Stimulated activated CD4-positive, alpha-beta T cell treated with anti-CD3 and anti-CD28 coated beads, Interleukin-1b, Interleukin-23, amount 100 ng/mL, for 1 hour (primary cell): ENCODE data around the gene ANO10.
"Not testable (repeated sequence)": the region's sequence is repeated elsewhere in the genome, so short reads cannot be mapped to it uniquely, and the experiment has no call there.

Source experiments
- DNase-seq, 2 donors: peaks; one replicate each; pipeline ENCODE4 v3.0.0-alpha.2; 2020; ENCODE audit warnings: low read depth in 2 of 2

ANO10 gene

DNA sequence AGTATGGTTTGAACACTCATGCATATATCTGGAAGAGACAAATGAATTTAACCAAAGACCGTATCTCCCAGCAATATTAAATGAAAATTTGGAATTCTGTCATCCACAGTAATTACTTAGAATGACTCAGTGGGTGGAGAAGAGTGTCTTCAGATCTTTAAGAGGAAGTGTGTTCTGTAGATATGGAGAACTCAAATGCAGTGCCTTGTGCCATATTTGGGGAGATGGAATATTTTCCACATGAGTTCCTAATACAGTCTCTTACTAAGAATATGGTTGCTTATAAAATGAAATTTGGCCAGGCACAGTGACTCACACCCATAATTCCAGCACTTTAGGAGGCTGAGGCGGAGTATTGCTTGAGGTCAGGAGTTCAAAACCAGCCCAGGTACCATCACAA, 40.5 kb downstream of the ANO10 start:
- no peak for DNase-seq

DNA sequence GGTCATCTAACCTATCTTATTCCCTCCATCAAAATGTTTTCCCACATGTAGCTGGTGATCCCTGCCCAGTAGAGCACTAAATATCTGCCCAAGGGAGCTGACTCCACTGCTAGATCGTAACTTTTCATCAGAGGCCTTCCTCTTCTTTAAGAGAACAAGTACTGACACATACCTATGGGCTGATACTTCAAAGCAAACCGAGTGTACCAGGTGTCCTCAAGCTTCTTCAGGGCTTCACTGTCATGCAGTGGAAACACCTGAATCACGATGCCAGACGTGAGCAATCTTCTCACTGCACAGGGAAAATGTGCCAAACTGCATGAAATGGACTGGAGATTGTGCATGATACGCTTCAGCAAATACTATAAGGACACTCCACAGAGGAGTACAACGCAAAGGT, 41.6 kb downstream of the ANO10 start:
- no peak for DNase-seq

DNA sequence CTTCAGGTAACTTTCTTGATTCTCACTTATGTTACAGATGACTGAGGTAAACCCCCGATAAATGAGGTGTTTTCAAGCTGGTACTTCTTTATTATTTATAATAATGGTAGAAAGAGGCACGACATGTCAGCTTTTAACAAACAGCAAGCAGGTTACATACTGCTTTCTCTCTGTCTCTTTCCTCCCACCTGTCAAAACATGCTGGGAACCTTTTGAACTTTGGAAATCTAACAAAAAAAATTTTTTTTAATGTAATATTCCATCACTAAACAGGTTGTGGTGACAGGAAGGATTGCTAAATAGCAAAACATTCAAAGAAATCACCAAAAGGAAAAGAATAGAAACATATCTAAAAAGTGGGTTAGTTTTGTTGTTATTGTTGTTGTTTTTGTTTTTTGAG, 48.2 kb downstream of the ANO10 start:
- DNase-seq, result no peak

DNA sequence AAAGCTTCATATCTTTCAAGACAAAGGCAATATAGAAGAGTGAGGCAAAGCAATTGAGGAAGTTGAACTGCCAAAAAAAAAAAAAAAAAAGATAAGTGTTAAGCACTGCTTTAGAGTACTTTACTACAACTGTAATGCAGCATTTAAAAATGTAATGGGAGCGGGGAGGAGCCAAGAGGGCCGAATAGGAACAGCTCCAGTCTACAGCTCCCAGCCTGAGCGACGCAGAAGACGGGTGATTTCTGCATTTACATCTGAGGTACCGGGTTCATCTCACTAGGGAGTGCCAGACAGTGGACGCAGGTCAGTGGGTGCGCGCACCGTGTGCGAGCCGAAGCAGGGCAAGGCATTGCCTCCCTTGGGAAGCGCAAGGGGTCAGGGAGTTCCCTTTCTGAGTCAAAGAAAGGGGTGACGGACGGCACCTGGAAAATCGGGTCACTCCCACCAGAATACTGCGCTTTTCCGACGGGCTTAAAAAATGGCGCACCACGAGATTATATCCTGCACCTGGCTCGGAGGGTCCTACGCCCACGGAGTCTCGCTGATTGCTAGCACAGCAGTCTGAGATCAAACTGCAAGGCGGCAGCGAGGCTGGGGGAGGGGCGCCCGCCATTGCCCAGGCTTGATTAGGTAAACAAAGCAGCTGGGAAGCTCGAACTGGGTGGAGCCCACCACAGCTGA, 56.0 kb downstream of the ANO10 start:
- DNase-seq, result not testable (repeated sequence)

DNA sequence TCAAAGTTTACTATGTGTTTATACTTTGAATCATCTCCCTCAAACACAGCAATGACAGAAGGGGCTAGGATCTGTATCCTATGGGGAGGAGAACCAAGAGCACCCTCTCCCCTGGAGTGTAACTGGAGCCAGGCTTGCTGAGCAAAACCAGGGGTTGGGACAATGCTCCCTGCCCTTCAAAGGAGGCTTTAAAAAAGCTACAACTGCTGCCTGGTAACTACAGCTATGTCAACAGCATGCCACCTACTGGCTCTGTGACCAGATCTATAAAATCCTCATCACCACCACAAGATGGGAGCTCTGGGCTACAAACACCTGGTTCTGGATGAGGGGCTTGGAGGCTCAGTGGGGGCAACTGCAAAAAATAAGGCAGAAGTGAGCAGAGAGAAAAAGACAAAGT, 61.9 kb downstream of the ANO10 start:
- no peak for DNase-seq

DNA sequence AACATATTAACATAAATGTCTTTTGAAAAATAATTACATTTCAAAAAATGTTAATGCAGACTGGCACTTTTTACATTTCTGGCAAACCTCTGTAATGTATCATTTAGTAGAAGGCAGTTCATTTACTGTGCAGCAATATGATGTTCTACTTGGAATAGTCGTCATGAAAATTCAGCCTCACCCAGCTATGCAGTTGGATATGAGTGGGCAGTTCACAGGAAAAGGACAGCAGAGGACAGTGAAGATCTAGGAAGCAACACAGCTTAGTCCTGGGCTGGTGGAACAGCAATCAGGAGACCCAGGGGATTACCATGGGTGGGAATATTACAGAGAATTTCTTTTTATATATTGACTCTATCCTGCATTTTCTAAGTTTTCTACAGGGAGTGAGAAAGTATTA, 63.6 kb downstream of the ANO10 start:
- DNase-seq, result no peak

DNA sequence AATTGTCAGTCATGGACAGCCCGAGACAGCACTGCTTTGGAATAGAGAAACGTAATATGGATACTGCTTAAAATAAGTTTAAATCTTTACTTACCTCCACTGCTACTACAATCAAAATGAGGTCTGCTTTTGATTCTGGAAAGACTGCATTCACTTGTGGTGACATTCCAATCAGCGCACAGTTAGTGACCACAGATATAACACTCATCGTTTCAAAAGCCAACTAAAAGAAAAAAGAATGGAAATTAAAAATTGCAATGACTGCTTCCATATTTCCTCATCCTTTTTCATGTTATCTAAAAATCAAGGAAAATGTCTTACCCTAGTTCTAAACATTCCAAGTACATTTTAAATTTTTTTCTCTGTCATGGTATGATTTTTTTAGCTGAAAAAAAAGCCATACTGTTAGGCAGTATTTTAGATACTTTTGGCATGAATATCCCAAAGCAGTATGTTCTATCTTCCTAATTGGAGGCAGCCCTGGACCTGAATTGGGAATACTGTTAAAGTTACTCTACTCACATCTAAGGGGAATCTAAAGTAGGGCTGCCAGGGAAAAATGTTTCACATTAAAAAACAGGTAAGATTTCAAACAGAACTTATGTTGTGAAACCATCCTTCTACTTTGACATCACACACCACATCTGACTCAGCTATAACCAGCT, 72.1 kb downstream of the ANO10 start:
- DNase-seq, result no peak

DNA sequence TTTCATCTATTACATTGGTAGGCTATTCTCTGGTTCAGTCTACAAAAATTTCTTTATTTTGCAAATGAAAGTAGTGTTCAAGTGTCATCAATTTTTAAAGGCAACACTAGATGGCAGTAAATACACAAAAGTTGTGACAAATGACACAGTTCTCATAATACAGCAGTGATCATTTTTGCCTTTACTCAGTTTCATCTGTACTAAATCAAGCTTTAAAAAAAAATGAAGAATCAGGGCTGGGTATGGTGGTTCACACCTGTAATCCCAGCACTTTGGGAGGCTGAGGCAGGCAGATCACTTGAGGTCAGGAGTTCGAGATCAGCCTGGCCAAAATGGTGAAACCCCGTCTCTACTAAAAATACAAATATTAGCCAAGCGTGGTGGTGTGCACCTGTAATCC, 77.5 kb downstream of the ANO10 start:
- DNase-seq, result not testable (repeated sequence)

DNA sequence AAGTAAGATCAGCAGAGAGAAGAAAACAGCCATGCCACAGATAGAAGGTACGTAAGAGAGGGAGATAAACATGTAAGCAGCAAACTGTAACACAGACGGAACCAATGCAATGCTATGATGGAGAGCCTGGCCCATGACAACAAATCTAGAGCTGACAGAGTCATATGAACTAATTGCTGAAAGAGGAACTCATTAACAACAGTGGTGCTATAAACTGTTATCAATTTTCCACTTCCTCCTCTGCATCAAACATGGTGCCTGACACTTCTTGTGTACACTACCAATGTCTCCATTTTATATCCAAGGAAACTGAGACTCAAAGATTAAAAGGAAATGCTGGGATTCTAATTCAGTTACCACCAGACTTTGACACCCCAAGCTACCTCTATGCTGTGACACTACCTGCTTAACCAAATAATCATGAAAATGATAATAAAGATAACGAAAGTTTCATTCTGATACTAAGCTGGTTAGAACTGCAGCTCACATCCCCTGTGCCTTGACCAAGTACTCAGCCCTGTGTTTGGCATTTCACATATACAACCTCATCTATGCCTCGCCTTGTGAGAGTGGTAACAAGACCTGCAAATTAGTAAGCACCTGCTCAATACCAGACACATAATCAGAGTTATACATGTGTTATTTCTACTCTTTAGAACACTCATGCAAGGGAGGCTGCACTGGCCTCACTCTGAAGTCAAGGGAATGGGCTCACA, 79.3 kb downstream of the ANO10 start:
- no peak for DNase-seq

DNA sequence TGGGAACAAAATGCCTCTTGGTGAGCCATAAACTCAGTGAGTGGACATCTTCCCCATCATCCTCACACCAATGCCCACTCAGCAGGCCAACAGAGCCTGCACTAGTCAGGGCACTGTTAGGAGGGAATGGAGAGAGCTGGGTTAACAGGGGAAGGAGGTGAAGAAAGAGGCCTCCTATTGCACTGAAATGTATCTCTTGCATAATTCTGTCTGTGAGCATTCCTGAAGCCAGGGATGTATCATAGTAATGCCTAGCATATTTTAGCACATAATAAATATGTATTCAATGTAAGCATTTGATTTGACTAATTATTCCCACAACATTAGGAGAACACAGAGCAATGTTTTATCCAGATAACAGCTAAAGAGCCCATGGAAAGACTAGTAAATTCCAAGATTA, 81.2 kb downstream of the ANO10 start:
- DNase-seq, result no peak

DNA sequence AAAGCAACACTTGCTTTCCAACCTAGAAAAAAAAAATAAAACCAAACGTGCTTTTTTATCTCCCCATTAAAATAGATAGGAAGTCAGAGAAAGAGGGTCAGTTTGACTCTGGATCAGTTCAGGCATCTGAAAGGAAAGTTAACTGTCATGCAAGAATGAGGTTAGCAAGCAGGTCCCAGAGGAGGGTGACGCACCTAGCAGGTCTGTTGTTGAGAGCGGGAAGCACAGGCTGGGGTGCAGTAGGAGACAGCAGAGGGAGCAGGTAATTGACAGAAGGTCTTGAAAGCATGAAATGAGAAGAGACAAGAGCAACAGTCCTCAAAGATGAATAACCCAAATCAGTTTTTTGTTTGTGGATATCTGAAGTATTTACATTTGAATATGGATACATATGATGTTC, 82.5 kb downstream of the ANO10 start:
- no peak for DNase-seq

DNA sequence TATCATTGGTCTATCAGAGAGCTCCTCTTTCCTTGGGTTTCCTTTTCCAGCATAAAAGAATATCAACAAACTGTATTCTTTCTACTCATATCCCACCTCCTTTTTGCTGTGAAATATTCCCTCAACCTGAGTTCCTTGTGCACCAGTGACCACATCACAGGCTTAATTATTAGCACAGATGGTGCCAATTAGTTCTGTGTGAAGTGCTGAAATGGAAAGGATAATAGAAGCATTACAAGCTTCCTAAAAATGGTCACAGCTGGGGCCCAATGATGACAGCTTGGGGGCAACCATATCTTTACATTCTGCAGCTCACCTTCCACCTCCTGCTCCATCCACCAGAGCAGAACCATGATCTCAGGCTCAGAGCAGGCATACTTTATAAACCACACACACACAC, 84.6 kb downstream of the ANO10 start:
- no peak for DNase-seq

DNA sequence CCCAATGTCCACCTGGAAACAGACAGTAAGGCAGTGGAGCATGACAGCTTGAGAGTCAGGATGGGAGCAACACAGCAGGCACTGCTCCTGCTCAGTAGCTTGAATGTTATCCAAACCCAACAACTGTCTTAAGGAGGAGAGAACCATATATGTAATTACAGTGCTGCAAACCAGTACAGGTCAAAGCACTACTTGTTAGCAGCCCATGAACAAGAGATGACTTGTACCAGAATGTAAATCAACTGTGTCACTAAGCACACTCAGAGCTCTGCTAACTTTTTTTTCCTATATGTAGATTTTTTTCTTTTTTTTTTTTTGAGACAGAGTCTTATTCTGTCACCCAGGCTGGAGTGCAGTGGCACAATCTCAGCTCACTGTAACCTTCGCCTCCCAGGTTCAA, 87.1 kb downstream of the ANO10 start:
- no peak for DNase-seq

DNA sequence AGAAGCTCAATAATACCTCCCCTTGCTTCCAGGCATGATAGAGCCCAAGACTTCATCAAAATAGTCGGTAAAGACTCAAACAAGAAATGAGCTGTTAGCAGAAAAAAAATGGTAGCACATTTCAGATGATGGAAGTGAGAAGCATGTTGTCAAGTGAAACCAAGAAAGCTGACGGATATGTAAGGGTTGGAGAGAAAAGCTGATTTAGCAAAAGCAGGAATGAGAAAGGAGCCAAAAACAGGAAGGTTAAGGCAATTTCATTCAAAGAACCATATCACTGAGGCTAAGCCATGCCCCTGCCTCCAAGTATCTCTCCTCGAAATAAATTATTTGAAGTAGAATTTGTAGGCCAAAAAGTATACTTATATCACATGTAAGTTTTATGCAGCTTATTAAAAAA, 88.8 kb downstream of the ANO10 start:
- no peak for DNase-seq

DNA sequence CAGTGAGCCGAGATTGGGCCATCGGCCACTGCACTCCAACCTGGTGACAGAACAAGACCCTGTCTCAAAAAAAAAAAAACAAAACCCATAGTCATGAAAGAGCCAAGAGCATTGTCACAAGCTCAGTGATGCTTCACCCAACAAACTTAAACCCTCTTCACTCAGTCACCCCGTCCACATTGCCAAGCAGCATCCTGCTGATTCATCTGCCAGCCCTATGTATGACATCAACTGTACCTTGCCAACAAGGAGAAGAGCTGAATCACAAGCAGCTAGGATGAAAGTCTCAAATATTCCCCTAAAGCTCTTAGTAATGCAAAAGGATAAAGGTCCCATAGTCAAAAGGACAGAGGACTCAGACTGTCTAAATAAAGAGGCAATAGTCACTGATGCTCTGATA, 90.0 kb downstream of the ANO10 start:
- DNase-seq, result no peak

DNA sequence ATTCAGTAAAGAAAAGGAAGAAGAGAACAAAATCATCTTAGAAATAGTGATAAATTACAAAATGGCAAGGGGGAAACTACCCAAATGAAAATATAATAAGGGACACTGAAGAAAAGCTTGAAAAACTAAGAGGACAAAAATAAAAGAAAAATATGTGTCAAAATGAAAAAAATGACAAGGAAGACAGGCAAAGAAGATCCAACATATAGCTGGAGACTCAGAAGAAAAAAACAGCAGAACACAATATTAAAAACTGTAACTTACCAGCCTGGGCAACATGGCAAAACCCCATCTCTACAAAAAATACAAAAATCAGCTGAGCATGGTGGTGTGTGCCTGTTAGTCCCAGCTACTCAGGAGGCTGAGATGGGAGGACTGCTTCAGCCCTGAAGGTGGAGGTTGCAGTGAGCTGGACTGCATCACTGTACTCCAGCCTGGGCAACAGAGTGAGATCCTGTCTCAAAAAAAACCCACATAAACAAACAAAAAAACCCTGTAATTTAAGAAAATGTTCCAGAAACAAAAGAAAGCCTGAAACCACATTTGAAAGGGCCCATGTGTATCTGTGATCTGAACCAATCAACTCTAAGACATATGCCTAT, 93.2 kb downstream of the ANO10 start:
- no peak for DNase-seq

DNA sequence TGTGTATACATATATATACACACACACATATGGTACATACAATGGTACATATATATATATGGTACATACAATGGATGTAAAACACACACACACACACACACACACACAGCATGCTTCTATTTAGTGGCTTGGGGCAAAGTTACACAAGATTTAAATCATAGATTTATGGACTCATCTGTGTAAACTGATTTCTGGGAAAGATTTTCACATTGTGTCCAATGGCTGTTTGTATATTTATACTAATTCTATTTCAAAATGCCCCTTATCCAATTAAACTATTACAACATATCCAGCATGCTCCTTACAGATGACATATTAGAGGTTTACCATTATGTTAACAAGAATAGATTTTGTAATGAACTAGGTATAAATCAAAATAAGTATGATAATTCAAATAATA, 94.9 kb downstream of the ANO10 start:
- no peak for DNase-seq

DNA sequence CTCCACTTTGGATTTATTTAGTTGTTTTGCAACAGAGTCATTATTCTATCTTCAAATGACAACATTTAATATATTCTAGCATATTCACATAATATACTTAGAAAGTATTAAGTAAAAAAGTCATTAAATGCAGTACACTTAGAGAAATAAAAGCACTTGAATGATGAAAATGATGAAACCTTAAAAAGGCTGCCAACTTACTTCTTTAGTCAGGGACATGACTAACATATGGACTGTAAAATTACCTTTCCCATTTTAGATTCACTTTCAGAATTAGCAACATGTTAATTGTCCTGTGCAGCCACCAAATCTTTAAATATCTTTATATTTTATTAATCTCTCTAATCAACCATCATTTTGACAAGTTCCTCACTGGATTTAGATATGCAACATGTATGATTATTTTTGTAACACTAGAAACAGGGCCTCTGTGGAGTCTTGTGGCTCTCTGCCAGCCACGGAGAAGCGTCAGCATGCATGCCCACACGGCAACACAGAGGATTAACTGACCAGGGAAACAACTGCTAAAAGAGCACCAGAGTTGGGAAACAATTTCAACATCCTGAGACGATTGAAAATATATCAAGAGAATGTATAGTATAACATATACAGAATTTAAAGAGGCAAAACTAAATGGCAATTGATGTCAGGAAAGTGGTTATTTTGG, 95.7 kb downstream of the ANO10 start:
- DNase-seq, result no peak

DNA sequence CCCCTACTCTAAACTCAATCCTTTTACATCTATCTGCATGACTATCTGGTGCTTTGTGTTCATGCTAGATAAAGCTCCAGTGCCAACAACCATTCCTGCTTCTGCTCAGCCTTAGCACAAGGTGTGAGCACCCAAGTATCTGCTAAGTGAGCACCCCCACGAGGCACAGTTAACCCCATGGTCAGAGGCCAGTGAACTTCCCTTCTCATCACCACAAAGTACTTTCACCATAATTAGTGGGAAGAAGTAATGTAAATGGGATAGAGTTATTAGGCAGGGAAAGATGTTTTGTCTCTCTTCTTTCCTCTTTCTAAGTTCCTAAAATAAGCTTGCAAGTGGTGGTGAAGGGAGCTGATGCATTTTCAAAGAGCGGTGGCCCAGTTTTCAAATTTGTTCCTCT, 96.4 kb downstream of the ANO10 start:
- DNase-seq, result no peak

DNA sequence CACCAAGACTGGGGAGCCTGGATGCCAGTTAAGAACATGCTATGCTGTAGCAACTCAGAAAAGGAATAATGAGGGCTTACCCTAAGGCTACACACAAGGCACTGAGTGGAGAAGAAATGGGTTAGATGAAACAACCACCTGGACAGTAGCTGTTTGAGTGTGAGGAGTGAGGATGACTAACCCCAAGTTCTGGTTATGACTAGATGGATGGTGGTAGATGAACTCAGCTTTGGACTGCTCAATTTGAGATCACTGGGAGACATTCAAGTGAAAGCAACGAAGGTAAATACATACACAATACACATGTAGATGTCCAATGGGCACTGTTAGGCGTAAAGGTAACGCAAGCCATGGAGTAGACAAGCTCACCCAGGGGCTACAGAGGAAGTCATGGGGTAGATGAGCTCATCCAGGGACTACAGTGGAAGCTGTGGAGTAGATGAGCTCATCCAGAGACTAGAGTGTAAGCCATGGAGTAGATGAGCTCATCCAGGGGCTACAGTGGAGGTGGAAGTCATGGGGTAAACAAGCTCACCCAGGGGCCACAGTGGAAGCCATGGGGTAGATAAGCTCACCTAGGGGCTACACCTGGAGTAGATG, 98.3 kb downstream of the ANO10 start:
- no peak for DNase-seq

DNA sequence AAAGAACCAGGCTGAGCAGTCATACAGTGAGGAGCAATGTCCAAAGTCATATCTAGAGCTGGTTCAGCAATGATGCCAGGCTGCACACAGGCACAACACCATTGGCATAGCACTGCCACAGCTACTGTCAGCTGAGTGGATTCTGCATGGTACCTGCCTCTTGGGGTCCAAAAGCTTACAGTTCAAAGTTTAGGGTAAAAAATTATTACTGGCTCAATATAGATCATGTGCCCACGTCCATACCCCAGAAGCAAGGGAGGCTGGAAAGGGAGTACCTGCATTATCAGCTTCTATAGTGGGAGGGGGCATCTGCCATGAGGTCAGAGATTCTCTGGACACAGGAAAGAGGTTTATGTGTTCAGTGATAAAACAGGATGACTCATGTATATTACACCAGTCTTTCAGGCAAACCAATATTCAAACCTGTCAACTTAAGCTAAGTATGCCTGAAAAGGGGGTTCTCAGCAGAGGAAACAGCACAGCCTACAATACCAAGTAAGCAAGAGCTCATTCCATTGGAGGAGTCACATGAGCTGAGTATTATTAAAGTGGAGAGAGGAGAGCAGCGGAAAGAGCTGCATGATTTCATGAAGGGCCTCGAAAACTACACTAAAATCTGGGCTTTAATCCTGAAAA, 99.0 kb downstream of the ANO10 start:
- DNase-seq, result no peak
